ENCODE data around the gene SFTA2. TPM values are rescaled to one million over a fixed set of nuclear protein-coding genes. Genes with fewer than 3 reads are reported as not detected.

The SFTA2 gene
- total and polyA plus RNA-seq, 9 of the 15 experiments (the other 6 are each of a cell fraction or from before 2014, with no cell fraction given): not detected

- TF ChIP-seq ZMIZ1 (IDR thresholded peaks at IDR 0.05; ENCODE audit: low read depth in 2 of 2, low read length in 2 of 2): no peak
- TF ChIP-seq FUS (optimal IDR thresholded peaks at IDR 0.05; ENCODE audit: low read depth, low read length): no peak
- TF ChIP-seq KAT7 (CRISPR knock-in tag; IDR thresholded peaks at IDR 0.05; ENCODE audit: borderline replicate concordance): no peak
- TF ChIP-seq TOE1 (IDR thresholded peaks at IDR 0.05; ENCODE audit: borderline replicate concordance): no peak
- no peak for TF ChIP-seq TOE1 (CRISPR knock-in tag; IDR thresholded peaks at IDR 0.05; ENCODE audit: borderline replicate concordance, low read depth)
- no peak for TF ChIP-seq ZNF253 (CRISPR knock-in tag; conservative IDR thresholded peaks at IDR 0.05)
- no peak for TF ChIP-seq NR2F6 (CRISPR knock-in tag; IDR thresholded peaks at IDR 0.05)
- TF ChIP-seq E2F8 (IDR thresholded peaks at IDR 0.05; ENCODE audit: low read depth, partially characterized antibody): no peak
- no peak for TF ChIP-seq PRPF4 (IDR thresholded peaks at IDR 0.05; ENCODE audit: insufficient read depth, low read depth, low read length, poor library complexity, severe bottlenecking)
- TF ChIP-seq SP1 (CRISPR knock-in tag; IDR thresholded peaks at IDR 0.05): no peak
- no peak for TF ChIP-seq ZEB2 (IDR thresholded peaks at IDR 0.05)
- TF ChIP-seq ZNF518B (CRISPR knock-in tag; IDR thresholded peaks at IDR 0.05): no peak
Measured at GRCh38 chr6:30939473-30939872, 7.5 kb upstream of the SFTA2 start (continued).

All from K562 (cell line).